GM23338 (cell line): ENCODE data around the gene ANTXR1. TPM values are rescaled to one million over a fixed set of nuclear protein-coding genes. Genes with fewer than 3 reads are reported as not detected.

Experiments used
- ATAC-seq: fragments of 200-7000 bp; cut with Tn5 transposase; 3 replicates; pipeline ENCODE4 v1.9.1; 2020
- DNase-seq: peaks from one replicate; pipeline ENCODE4 v3.0.0-alpha.2; 2015; ENCODE audit warnings: low spot score
- H2AFZ ChIP-seq: fragments of 200-600 bp; sonication (generic); 2 replicates; pipeline ENCODE4 v1.8.0; 2016; ENCODE audit warnings: antibody characterized with exemption, mild to moderate bottlenecking, moderate library complexity
- H3F3A ChIP-seq: fragments of 200-600 bp; sonication (generic); replicated peaks from 2 replicates; pipeline ENCODE4 v1.8.0; 2017; ENCODE audit warnings: antibody characterized with exemption, mixed run types, low read depth
- H3K27ac ChIP-seq: fragments of 200-600 bp; sonication (generic); 2 replicates; pipeline ENCODE4 v1.6.1; 2016; ENCODE audit warnings: low read depth
- H3K27me3 ChIP-seq: fragments of 200-600 bp; sonication (generic); 2 replicates; pipeline ENCODE4 v1.8.0; 2016; ENCODE audit warnings: mild to moderate bottlenecking, mixed run types, moderate library complexity; ENCODE audit not compliant: insufficient read depth
- H3K36me3 ChIP-seq: fragments of 200-600 bp; sonication (generic); 2 replicates; pipeline ENCODE4 v1.8.0; 2016; ENCODE audit warnings: mild to moderate bottlenecking; ENCODE audit not compliant: insufficient read depth
- H3K4me1 ChIP-seq: fragments of 200-600 bp; sonication (generic); 2 replicates; pipeline ENCODE4 v1.8.0; 2016; ENCODE audit warnings: mild to moderate bottlenecking, moderate library complexity; ENCODE audit not compliant: insufficient read depth
- H3K4me2 ChIP-seq: fragments of 200-600 bp; sonication (generic); 2 replicates; pipeline ENCODE4 v1.7.1; 2017; ENCODE audit warnings: mixed run types
- H3K4me3 ChIP-seq: fragments of 200-600 bp; sonication (generic); 2 replicates; pipeline ENCODE4 v1.6.1; 2016; ENCODE audit warnings: mixed run types
- H3K79me2 ChIP-seq: fragments of 200-600 bp; sonication (generic); replicated peaks from 2 replicates; pipeline ENCODE4 v1.8.0; 2017; ENCODE audit warnings: mild to moderate bottlenecking; ENCODE audit not compliant: insufficient read depth
- H3K9me2 ChIP-seq: fragments of 200-600 bp; sonication (generic); 2 replicates; pipeline ENCODE4 v1.8.0; 2017; ENCODE audit not compliant: insufficient read depth
- H4K20me1 ChIP-seq: fragments of 200-600 bp; sonication (generic); replicated peaks from 2 replicates; pipeline ENCODE4 v1.8.0; 2017; ENCODE audit warnings: mild to moderate bottlenecking; ENCODE audit not compliant: insufficient read depth
- H3K27ac Mint-ChIP-seq: 2 replicates; pipeline ENCODE4 v1.8.0; 2020; ENCODE audit warnings: inconsistent platforms, mild to moderate bottlenecking, moderate library complexity, mixed read lengths
- H3K27me3 Mint-ChIP-seq: 3 replicates; pipeline ENCODE4 v1.8.0; 2022; ENCODE audit warnings: low read depth, mild to moderate bottlenecking, moderate library complexity, mixed read lengths, inconsistent platforms; ENCODE audit not compliant: insufficient read depth, poor library complexity
- H3K36me3 Mint-ChIP-seq: 3 replicates; pipeline ENCODE4 v1.8.0; 2021; ENCODE audit warnings: low read depth, mild to moderate bottlenecking, inconsistent platforms, moderate library complexity, mixed read lengths
- H3K4me1 Mint-ChIP-seq: 3 replicates; pipeline ENCODE4 v1.8.0; 2020; ENCODE audit warnings: mild to moderate bottlenecking, inconsistent platforms, mixed read lengths
- H3K4me3 Mint-ChIP-seq: 3 replicates; pipeline ENCODE4 v1.8.0; 2021; ENCODE audit warnings: moderate library complexity, mild to moderate bottlenecking, inconsistent platforms, mixed read lengths
- H3K9me3 Mint-ChIP-seq: 3 replicates; pipeline ENCODE4 v1.8.0; 2020; ENCODE audit warnings: moderate library complexity, mild to moderate bottlenecking, inconsistent platforms, mixed read lengths
- CREB1 ChIP-seq: fragments of 250-450 bp; sonication (Bioruptor Pico); IDR thresholded peaks from 2 replicates; pipeline ENCODE4 v1.5.0; 2020; ENCODE audit warnings: low read depth, mild to moderate bottlenecking, moderate library complexity
- ETS1 ChIP-seq: IDR thresholded peaks from 2 replicates; pipeline ENCODE4 v1.6.1; 2016; ENCODE audit warnings: antibody characterized with exemption
- EZH2 ChIP-seq: fragments of 200-600 bp; sonication (generic); IDR thresholded peaks from one replicate; pipeline ENCODE4 v1.8.0; 2017; ENCODE audit warnings: antibody characterized with exemption, mild to moderate bottlenecking, low read depth; ENCODE audit not compliant: unreplicated experiment
- EZH2phosphoT487 ChIP-seq: fragments of 200-600 bp; sonication (generic); IDR thresholded peaks from one replicate; pipeline ENCODE4 v1.8.1; 2018; ENCODE audit warnings: antibody characterized with exemption; ENCODE audit not compliant: unreplicated experiment
- JUNB ChIP-seq: IDR thresholded peaks from one replicate; pipeline ENCODE4 v1.6.1; 2016; ENCODE audit warnings: antibody characterized with exemption; ENCODE audit not compliant: unreplicated experiment
- POLR2AphosphoS5 ChIP-seq: IDR thresholded peaks from 2 replicates; pipeline ENCODE4 v1.6.1; 2016; ENCODE audit warnings: antibody characterized with exemption, low read depth
- REST ChIP-seq: IDR thresholded peaks from one replicate; pipeline ENCODE4 v1.6.1; 2018; ENCODE audit warnings: antibody characterized with exemption; ENCODE audit not compliant: unreplicated experiment
- ZNF114 ChIP-seq: fragments of 250-450 bp; sonication (Bioruptor Pico); IDR thresholded peaks from 2 replicates; pipeline ENCODE4 v1.5.0; 2020; ENCODE audit warnings: mild to moderate bottlenecking, moderate library complexity
- ZNF331 ChIP-seq: fragments of 250-450 bp; sonication (Bioruptor Pico); IDR thresholded peaks from 2 replicates; pipeline ENCODE4 v1.5.0; 2020; ENCODE audit warnings: low read depth, mild to moderate bottlenecking, moderate library complexity
- polyA plus RNA-seq: library from polyadenylated mRNA; unstranded; fragments of >200 nt; fragmentation: Nextera tagmentation; extraction: Ambion mirVana; gene quantifications from 2 replicates; pipeline ENCODE4 v1.2.1, GENCODE V29; 2016
- total RNA-seq: library from RNA; depleted of rRNA; stranded (reverse); fragments of >200 nt; shearing (Covaris generic); gene quantifications from 2 replicates; pipeline ENCODE4 v1.2.3, GENCODE V29; 2014
- TF ChIP-seq, protein P1 (sequence below): fragments of 250-450 bp; sonication (Bioruptor Pico); IDR thresholded peaks from 2 replicates; pipeline ENCODE4 v1.5.0; 2020; ENCODE audit warnings: mild to moderate bottlenecking, moderate library complexity

The ANTXR1 gene
- total and polyA plus RNA-seq, 2 experiments from 2014 or later = 16.1 to 23.1 TPM

- TF ChIP-seq ZNF114 (CRISPR knock-in tag) (no peak), ZNF331 (CRISPR knock-in tag) (no peak), ETS1 (no peak), JUNB (no peak), POLR2AphosphoS5 (no peak), REST (no peak)
Observed at GRCh38 chr2:69043736-69044400, 30.9 kb downstream of the ANTXR1 start (continued).

- peaks cover 4% of the 10 kb centered on the region for H4K20me1 ChIP-seq
- H3K4me3 Mint-ChIP-seq = no peak overlapping the region
- peaks cover 3% of the 10 kb centered on the region; the same call in 1 of the 2 replicates for H3K36me3 ChIP-seq
- H3K9me2 ChIP-seq = no peaks in the 10 kb centered on the region
- no peaks in the 10 kb centered on the region for H3K9me3 Mint-ChIP-seq
- ATAC-seq = no peak
- H3F3A ChIP-seq = no peaks in the 10 kb centered on the region
- no peak overlapping the region for H3K27ac Mint-ChIP-seq
- H3K4me2 ChIP-seq = no peak overlapping the region
- no peak overlapping the region for H3K27ac ChIP-seq
- no peak overlapping the region for H2AFZ ChIP-seq
- no peak overlapping the region for H3K4me3 ChIP-seq
- no peaks in the 10 kb centered on the region for H3K4me1 ChIP-seq
- DNase-seq = no peak
- no peaks in the 10 kb centered on the region for H3K27me3 ChIP-seq
- no peaks in the 10 kb centered on the region for H3K79me2 ChIP-seq
- peaks cover 5% of the 10 kb centered on the region; the same call in 2 of the 3 replicates for H3K36me3 Mint-ChIP-seq
- H3K27me3 Mint-ChIP-seq = no peaks in the 10 kb centered on the region
- H3K4me1 Mint-ChIP-seq = no peaks in the 10 kb centered on the region
- TF ChIP-seq ZNF114 (CRISPR knock-in tag) (no peak), EZH2 (no peak), ZNF331 (CRISPR knock-in tag) (no peak), POLR2AphosphoS5 (no peak), ETS1 (no peak), EZH2phosphoT487 (no peak), CREB1 (CRISPR knock-in tag) (no peak)
- TF ChIP-seq, protein P1, sequence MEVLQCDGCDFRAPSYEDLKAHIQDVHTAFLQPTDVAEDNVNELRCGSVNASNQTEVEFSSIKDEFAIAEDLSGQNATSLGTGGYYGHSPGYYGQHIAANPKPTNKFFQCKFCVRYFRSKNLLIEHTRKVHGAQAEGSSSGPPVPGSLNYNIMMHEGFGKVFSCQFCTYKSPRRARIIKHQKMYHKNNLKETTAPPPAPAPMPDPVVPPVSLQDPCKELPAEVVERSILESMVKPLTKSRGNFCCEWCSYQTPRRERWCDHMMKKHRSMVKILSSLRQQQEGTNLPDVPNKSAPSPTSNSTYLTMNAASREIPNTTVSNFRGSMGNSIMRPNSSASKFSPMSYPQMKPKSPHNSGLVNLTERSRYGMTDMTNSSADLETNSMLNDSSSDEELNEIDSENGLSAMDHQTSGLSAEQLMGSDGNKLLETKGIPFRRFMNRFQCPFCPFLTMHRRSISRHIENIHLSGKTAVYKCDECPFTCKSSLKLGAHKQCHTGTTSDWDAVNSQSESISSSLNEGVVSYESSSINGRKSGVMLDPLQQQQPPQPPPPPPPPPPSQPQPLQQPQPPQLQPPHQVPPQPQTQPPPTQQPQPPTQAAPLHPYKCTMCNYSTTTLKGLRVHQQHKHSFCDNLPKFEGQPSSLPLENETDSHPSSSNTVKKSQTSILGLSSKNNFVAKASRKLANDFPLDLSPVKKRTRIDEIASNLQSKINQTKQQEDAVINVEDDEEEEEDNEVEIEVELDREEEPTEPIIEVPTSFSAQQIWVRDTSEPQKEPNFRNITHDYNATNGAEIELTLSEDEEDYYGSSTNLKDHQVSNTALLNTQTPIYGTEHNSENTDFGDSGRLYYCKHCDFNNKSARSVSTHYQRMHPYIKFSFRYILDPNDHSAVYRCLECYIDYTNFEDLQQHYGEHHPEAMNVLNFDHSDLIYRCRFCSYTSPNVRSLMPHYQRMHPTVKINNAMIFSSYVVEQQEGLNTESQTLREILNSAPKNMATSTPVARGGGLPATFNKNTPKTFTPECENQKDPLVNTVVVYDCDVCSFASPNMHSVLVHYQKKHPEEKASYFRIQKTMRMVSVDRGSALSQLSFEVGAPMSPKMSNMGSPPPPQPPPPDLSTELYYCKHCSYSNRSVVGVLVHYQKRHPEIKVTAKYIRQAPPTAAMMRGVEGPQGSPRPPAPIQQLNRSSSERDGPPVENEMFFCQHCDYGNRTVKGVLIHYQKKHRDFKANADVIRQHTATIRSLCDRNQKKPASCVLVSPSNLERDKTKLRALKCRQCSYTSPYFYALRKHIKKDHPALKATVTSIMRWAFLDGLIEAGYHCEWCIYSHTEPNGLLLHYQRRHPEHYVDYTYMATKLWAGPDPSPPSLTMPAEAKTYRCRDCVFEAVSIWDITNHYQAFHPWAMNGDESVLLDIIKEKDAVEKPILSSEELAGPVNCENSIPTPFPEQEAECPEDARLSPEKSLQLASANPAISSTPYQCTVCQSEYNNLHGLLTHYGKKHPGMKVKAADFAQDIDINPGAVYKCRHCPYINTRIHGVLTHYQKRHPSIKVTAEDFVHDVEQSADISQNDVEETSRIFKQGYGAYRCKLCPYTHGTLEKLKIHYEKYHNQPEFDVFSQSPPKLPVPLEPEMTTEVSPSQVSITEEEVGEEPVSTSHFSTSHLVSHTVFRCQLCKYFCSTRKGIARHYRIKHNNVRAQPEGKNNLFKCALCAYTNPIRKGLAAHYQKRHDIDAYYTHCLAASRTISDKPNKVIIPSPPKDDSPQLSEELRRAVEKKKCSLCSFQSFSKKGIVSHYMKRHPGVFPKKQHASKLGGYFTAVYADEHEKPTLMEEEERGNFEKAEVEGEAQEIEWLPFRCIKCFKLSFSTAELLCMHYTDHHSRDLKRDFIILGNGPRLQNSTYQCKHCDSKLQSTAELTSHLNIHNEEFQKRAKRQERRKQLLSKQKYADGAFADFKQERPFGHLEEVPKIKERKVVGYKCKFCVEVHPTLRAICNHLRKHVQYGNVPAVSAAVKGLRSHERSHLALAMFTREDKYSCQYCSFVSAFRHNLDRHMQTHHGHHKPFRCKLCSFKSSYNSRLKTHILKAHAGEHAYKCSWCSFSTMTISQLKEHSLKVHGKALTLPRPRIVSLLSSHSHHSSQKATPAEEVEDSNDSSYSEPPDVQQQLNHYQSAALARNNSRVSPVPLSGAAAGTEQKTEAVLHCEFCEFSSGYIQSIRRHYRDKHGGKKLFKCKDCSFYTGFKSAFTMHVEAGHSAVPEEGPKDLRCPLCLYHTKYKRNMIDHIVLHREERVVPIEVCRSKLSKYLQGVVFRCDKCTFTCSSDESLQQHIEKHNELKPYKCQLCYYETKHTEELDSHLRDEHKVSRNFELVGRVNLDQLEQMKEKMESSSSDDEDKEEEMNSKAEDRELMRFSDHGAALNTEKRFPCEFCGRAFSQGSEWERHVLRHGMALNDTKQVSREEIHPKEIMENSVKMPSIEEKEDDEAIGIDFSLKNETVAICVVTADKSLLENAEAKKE = no peak
Observed at GRCh38 chr2:69046221-69046662, 33.3 kb downstream of the ANTXR1 start.
